ENCODE data around the gene EVC2. TPM values are rescaled to one million over a fixed set of nuclear protein-coding genes. Genes with fewer than 3 reads are reported as not detected.

EVC2 gene
- total RNA-seq, 6 experiments from 2014 or later, result 0.24 to 0.93 (median 0.53) TPM

DNA sequence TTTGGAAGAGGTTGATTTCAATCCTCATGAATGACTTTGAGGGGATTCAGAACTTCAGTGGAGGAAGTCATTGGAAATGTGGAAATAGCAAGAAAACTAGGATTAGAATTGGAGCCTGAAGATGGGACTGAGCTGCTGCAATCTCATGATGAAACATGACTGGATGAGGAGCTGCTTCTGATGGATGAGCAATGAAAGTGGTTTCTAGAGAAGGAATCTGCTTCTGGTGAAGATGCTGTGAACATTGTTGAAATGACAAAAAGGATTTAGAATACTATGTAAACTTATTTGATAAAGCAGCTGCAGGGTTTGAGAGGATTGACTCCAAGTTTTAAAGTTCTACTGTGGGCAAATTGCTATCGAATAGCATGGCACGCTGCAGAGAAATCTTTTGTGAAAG, 29.7 kb upstream of the EVC2 start:
- Histone ChIP-seq H3K4me3 (no peak overlapping the region), H3K27me3 (no peaks in the 10 kb centered on the region), H3K9me3 (no peaks in the 10 kb centered on the region), H3K36me3 (no peaks in the 10 kb centered on the region), H3K4me1 (no peaks in the 10 kb centered on the region), H3K27ac (no peak overlapping the region)
- WGBS (ENCODE audit: insufficient coverage, low coverage, low lambda C conversion rate, missing lambda C conversion rate), result no CpG with 5 or more reads among the region's 2 CpGs
- TF ChIP-seq POLR2A (IDR thresholded peaks at IDR 0.05), result no peak
- TF ChIP-seq, protein P1, sequence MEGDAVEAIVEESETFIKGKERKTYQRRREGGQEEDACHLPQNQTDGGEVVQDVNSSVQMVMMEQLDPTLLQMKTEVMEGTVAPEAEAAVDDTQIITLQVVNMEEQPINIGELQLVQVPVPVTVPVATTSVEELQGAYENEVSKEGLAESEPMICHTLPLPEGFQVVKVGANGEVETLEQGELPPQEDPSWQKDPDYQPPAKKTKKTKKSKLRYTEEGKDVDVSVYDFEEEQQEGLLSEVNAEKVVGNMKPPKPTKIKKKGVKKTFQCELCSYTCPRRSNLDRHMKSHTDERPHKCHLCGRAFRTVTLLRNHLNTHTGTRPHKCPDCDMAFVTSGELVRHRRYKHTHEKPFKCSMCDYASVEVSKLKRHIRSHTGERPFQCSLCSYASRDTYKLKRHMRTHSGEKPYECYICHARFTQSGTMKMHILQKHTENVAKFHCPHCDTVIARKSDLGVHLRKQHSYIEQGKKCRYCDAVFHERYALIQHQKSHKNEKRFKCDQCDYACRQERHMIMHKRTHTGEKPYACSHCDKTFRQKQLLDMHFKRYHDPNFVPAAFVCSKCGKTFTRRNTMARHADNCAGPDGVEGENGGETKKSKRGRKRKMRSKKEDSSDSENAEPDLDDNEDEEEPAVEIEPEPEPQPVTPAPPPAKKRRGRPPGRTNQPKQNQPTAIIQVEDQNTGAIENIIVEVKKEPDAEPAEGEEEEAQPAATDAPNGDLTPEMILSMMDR (IDR thresholded peaks at IDR 0.05), result no peak
- ATAC-seq (no peak), DNase-seq (no peak)
- intact Hi-C loops (cut with DNase I), result no loop called here

DNA sequence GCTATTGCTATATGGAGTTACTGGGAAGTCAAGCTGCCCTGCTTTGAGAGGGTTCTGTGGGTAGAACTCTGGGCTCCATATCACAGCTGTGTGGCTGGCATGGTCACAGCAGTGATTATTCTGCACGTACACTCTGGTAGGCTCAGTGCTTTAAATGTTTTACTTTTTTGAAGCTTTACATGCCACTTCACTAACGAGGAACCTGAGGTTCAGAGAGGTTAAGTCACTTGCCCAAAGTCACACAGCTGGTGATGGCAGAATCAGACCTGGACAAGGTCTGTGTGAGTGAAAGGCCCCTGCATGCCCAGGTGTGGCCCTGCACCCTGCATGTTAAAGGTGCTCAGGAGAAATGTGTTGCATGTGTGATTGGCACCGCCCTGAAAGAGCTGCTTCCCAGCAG, 27.1 kb upstream of the EVC2 start:
- H3K27me3 ChIP-seq, result no peaks in the 10 kb centered on the region
- no peak for TF ChIP-seq POLR2A (IDR thresholded peaks at IDR 0.05)
- TF ChIP-seq, protein P1 (IDR thresholded peaks at IDR 0.05), result no peak
- no peak for DNase-seq
- ATAC-seq, result no peak
- H3K4me1 ChIP-seq, result no peaks in the 10 kb centered on the region
- intact Hi-C loops (cut with DNase I), result no loop called here
- no peaks in the 10 kb centered on the region for H3K36me3 ChIP-seq
- no peaks in the 10 kb centered on the region for H3K9me3 ChIP-seq
- no peak overlapping the region for H3K27ac ChIP-seq
- 57% methylated on average over 2 of the region's 3 CpGs for WGBS (ENCODE audit: insufficient coverage, low coverage, low lambda C conversion rate, missing lambda C conversion rate)
- H3K4me3 ChIP-seq, result no peak overlapping the region

DNA sequence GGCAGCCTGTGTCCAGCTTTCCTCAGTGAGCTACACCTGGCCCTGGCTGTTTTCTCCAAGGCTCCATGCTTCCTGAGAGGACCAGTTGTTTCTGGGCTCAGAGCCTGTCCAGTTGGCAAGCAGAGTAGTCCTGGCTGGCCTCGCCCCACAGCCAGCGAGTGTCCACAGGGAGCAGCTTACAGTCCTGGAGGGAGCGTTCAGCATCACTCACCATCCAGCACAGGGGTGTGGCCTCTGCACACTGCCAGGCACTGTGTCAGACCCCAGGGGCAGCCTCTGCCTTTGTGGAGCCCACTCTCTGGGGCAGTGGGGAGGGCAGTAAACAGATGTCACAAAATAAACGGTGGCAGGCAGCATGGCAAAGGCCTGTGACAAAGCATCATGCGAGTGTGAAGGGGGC, 26.5 kb upstream of the EVC2 start:
- H3K4me1 ChIP-seq, result no peaks in the 10 kb centered on the region
- ATAC-seq, result peak in 2 of 4 donors; percentile 29 to 34
- DNase-seq, result no peak
- H3K27me3 ChIP-seq, result no peaks in the 10 kb centered on the region
- no peaks in the 10 kb centered on the region for H3K9me3 ChIP-seq
- TF ChIP-seq, protein P1 (IDR thresholded peaks at IDR 0.05), result no peak
- no peak for TF ChIP-seq POLR2A (IDR thresholded peaks at IDR 0.05)
- 83% methylated on average over 1 of the region's 5 CpGs for WGBS (ENCODE audit: insufficient coverage, low coverage, low lambda C conversion rate, missing lambda C conversion rate)
- intact Hi-C loops (cut with DNase I), result no loop called here
- no peaks in the 10 kb centered on the region for H3K36me3 ChIP-seq
- no peak overlapping the region for H3K4me3 ChIP-seq
- no peak overlapping the region for H3K27ac ChIP-seq

DNA sequence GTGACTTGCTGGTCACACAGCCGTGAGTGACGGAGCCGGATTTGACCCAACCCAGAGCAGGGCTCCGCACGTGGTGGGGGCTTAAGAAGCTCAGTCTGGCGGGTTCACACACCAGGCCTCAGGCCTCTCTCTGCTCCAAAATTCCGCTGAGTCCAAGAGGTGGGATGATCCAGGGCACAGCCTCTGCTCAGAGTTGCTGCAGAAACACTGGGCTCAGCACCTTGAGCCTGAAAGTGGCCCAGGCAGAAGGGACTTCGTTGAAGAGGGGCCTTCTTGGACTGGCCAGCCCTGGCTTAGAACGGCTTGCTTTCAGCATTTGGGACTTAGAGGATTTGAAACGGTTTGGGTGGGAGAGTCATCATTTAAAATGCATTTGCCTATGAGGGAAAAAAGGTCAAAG, 23.8 kb upstream of the EVC2 start:
- 49% methylated on average over 5 of the region's 10 CpGs for WGBS (ENCODE audit: insufficient coverage, low coverage, low lambda C conversion rate, missing lambda C conversion rate)

More for the DNA sequence above, 23.8 kb upstream of the EVC2 start:
- H3K27me3 ChIP-seq, result no peaks in the 10 kb centered on the region
- TF ChIP-seq POLR2A (IDR thresholded peaks at IDR 0.05), result no peak
- TF ChIP-seq, protein P1 (IDR thresholded peaks at IDR 0.05), result no peak
- no peaks in the 10 kb centered on the region for H3K9me3 ChIP-seq
- no peak overlapping the region for H3K27ac ChIP-seq
- no peak for DNase-seq
- H3K4me3 ChIP-seq, result no peak overlapping the region
- no peaks in the 10 kb centered on the region for H3K4me1 ChIP-seq
- no peaks in the 10 kb centered on the region for H3K36me3 ChIP-seq
- no peak for ATAC-seq
- intact Hi-C loops (cut with DNase I), result no loop called here
